NOMO-1 treated with dmso at 0.1 percent for 144 hours (cell line): Measurements from ENCODE around the gene XCL2.
"Not testable (repeated sequence)": the region's sequence is repeated elsewhere in the genome, so short reads cannot be mapped to it uniquely, and the experiment has no call there.

Source experiments
- DNase-seq: peaks from one replicate; lab custom pipeline; 2025; ENCODE audit not compliant: unreplicated experiment; lab: John Stamatoyannopoulos, UW

XCL2 gene

GRCh38 chr1:168543840-168544498, at the start of gene XCL2:
Gene XCL2 (minus strand): TSS chr1:168543997. CDS start chr1:168543964, 33 bp downstream.
- DNase-seq: not testable (repeated sequence)

GRCh38 chr1:168591641-168592250, 47.9 kb upstream of the XCL2 start:
- no peak for DNase-seq

- no peak for DNase-seq
These were observed 47.3 kb upstream of the XCL2 start for GRCh38 chr1:168591066-168591465.

- no peak for DNase-seq
These were observed 45.4 kb upstream of the XCL2 start for GRCh38 chr1:168589167-168589566.

- DNase-seq: no peak
These were observed 42.1 kb upstream of the XCL2 start for GRCh38 chr1:168585937-168586336.

GRCh38 chr1:168585191-168585590, 41.4 kb upstream of the XCL2 start:
- no peak for DNase-seq

GRCh38 chr1:168583571-168583970, 39.8 kb upstream of the XCL2 start:
- DNase-seq: no peak

GRCh38 chr1:168582688-168583336, 39.0 kb upstream of the XCL2 start:
- no peak for DNase-seq

GRCh38 chr1:168581817-168582572, 38.2 kb upstream of the XCL2 start:
- DNase-seq: no peak

GRCh38 chr1:168580991-168581390, 37.2 kb upstream of the XCL2 start:
- not testable (repeated sequence) for DNase-seq

- not testable (repeated sequence) for DNase-seq
These were observed 36.5 kb upstream of the XCL2 start for GRCh38 chr1:168580290-168580689.

GRCh38 chr1:168578531-168579185, 34.9 kb upstream of the XCL2 start:
- not testable (repeated sequence) for DNase-seq

GRCh38 chr1:168576245-168576688, 32.5 kb upstream of the XCL2 start, which contains the start of gene XCL1:
Gene XCL1 (plus strand): TSS chr1:168576605. CDS start chr1:168576638, 33 bp downstream.
- not testable (repeated sequence) for DNase-seq

GRCh38 chr1:168574234-168574633, 30.4 kb upstream of the XCL2 start:
- not testable (repeated sequence) for DNase-seq

- DNase-seq: no peak
These were observed 28.8 kb upstream of the XCL2 start for GRCh38 chr1:168572633-168573032.

GRCh38 chr1:168570652-168571051, 26.9 kb upstream of the XCL2 start:
- no peak for DNase-seq

GRCh38 chr1:168568346-168568745, 24.5 kb upstream of the XCL2 start:
- no peak for DNase-seq

GRCh38 chr1:168567568-168567967, 23.8 kb upstream of the XCL2 start:
- DNase-seq: no peak

- peak; percentile 27 for DNase-seq
These were observed 23.2 kb upstream of the XCL2 start for GRCh38 chr1:168567007-168567406.

GRCh38 chr1:168565825-168566224, 22.0 kb upstream of the XCL2 start:
- DNase-seq: no peak

GRCh38 chr1:168561989-168562388, 18.2 kb upstream of the XCL2 start:
- no peak for DNase-seq
